DMS153 treated with DMSO at 0.1 percent for 48 hours (cell line): ENCODE data around the gene LGALS13.
"Not testable (repeated sequence)": the region's sequence is repeated elsewhere in the genome, so short reads cannot be mapped to it uniquely, and the experiment has no call there.

Source experiments
- DNase-seq: peaks from one replicate; lab custom pipeline; 2025; ENCODE audit not compliant: unreplicated experiment; lab: John Stamatoyannopoulos, UW

Gene LGALS13

GRCh38 chr19:39613597-39613996 lies 11.3 kb downstream of the LGALS13 start:
- DNase-seq = no peak

- DNase-seq = no peak
Measured at GRCh38 chr19:39617745-39618144, 15.4 kb downstream of the LGALS13 start.

GRCh38 chr19:39623946-39624345 lies 21.6 kb downstream of the LGALS13 start:
- DNase-seq = no peak

- not testable (repeated sequence) for DNase-seq
Measured at GRCh38 chr19:39627631-39628030, 25.3 kb downstream of the LGALS13 start.

GRCh38 chr19:39631178-39631577 lies 28.9 kb downstream of the LGALS13 start:
- DNase-seq = no peak

- DNase-seq = no peak
Measured at GRCh38 chr19:39631626-39632025, 29.3 kb downstream of the LGALS13 start.

GRCh38 chr19:39637891-39638290 lies 35.6 kb downstream of the LGALS13 start:
- no peak for DNase-seq

- DNase-seq = no peak
Measured at GRCh38 chr19:39641773-39642172, 39.4 kb downstream of the LGALS13 start.

GRCh38 chr19:39643591-39643990 lies 41.3 kb downstream of the LGALS13 start:
- no peak for DNase-seq

- DNase-seq = no peak
Measured at GRCh38 chr19:39645800-39646411, 43.6 kb downstream of the LGALS13 start.

GRCh38 chr19:39647918-39648317 lies 45.6 kb downstream of the LGALS13 start:
- DNase-seq = no peak

GRCh38 chr19:39655613-39656012 lies 53.3 kb downstream of the LGALS13 start, which contains the start of gene LGALS16:
LGALS16 (plus strand) TSS chr19:39655913; CDS start chr19:39655962, 49 bp downstream.
- no peak for DNase-seq
